H1 (cell line): Measurements from ENCODE around the gene AAR2. TPM values are rescaled to one million over a fixed set of nuclear protein-coding genes. Genes with fewer than 3 reads are reported as not detected.

Source experiments
- BCL11A ChIP-seq, 2 experiments: IDR thresholded peaks; one replicate each; pipeline ENCODE4 v1.6.1; 2011; ENCODE audit warnings: low read depth in 2 of 2, low read length in 2 of 2, mild to moderate bottlenecking in 2 of 2
- EP300 ChIP-seq, 2 experiments: IDR thresholded peaks; 1 replicate in 1 of 2; 2 replicates in 1 of 2; pipeline ENCODE4 v1.6.1; 2011 to 2012; ENCODE audit warnings: low read depth in 2 of 2, low read length in 2 of 2, mild to moderate bottlenecking in 2 of 2, borderline replicate concordance in 1 of 2, inconsistent platforms in 1 of 2, moderate library complexity in 1 of 2
- MAX ChIP-seq: IDR thresholded peaks from 2 replicates; pipeline ENCODE4 v1.6.1; 2012; ENCODE audit warnings: inconsistent platforms
- RAD21 ChIP-seq, 2 experiments: IDR thresholded peaks in 1 of 2; conservative IDR thresholded peaks in 1 of 2; 2 replicates each; pipeline ENCODE4 v1.6.1; 2011; ENCODE audit warnings: low read depth in 2 of 2, low read length in 2 of 2, improper control_type of control experiment in 1 of 2, inconsistent platforms in 1 of 2, mild to moderate bottlenecking in 1 of 2, moderate library complexity in 1 of 2
- SAP30 ChIP-seq: fragments of 300-600 bp; sonication (generic); IDR thresholded peaks from 2 replicates; pipeline ENCODE4 v1.7.1; 2012; ENCODE audit warnings: low read length, moderate library complexity, mild to moderate bottlenecking, inconsistent platforms; ENCODE audit not compliant: insufficient read depth, insufficient replicate concordance
- SUZ12 ChIP-seq: fragments of 200-600 bp; sonication (generic); IDR thresholded peaks from 2 replicates; pipeline ENCODE4 v1.6.1; 2012; ENCODE audit warnings: mild to moderate bottlenecking, inconsistent platforms, low read length, moderate library complexity, mixed read lengths
- polyA plus RNA-seq, 7 experiments: library from polyadenylated mRNA; depleted of rRNA in 3 of 7; stranded (reverse) in 5 of 7; unstranded in 2 of 7; fragments of >200 nt in 5 of 7; fragments of 200-250 nt in 2 of 7; gene quantifications; 1 replicate in 5 of 7; 2 replicates in 1 of 7; 4 replicates in 1 of 7; pipeline versions ENCODE4 v1.2.1 to v1.2.3, GENCODE V29; 2011 to 2013; ENCODE audit warnings: missing spikeins in 2 of 7, mixed read lengths in 2 of 7
- total RNA-seq: library from RNA; stranded (reverse); fragmentation: NEBNext Ultra II Directional; extraction: Animal tissue kit (Norgen Biotek cat#: 25700); gene quantifications from 2 replicates; pipeline ENCODE4 v1.2.1, GENCODE V29; 2021

AAR2 gene
- total and polyA plus RNA-seq, 2 of the 8 experiments (the other 6 are each of a cell fraction or from before 2014, with no cell fraction given) = 25.5 to 36.1 TPM

GRCh38 chr20:36271639-36272546, 35.6 kb downstream of the AAR2 start (continued):
- TF ChIP-seq EP300 (IDR thresholded peaks at IDR 0.05; ENCODE audit: borderline replicate concordance in 1 of 2, low read depth in 2 of 2, low read length in 2 of 2) (no peak), MAX (no peak), RAD21 (IDR thresholded peaks at IDR 0.05 in 1 of 2, conservative IDR thresholded peaks at IDR 0.05 in 1 of 2; ENCODE audit: low read depth in 2 of 2, low read length in 2 of 2) (no peak), SAP30 (no peak), BCL11A (IDR thresholded peaks at IDR 0.05; ENCODE audit: low read depth in 2 of 2, low read length in 2 of 2) (no peak), SUZ12 (no peak)
- TF ChIP-seq, all 59 proteins: peak for 0
